Effector memory CD8-positive, alpha-beta T cell (primary cell): Measurements from ENCODE around the gene PI4K2B.
"Not testable (repeated sequence)": the region's sequence is repeated elsewhere in the genome, so short reads cannot be mapped to it uniquely, and the experiment has no call there.

ENCODE experiments used
- ATAC-seq: fragments of 150-1000 bp; cut with Tn5 transposase; replicated peaks from 2 replicates; pipeline ENCODE4 v1.10.0; 2021; ENCODE audit warnings: mild to moderate bottlenecking, moderate library complexity
- DNase-seq, 3 experiments: peaks; one replicate each; pipeline ENCODE4 v3.0.0; 2021
- H3K27ac Mint-ChIP-seq, 2 donors: one replicate each; pipeline ENCODE4 v1.8.0; 2022; ENCODE audit warnings: mild to moderate bottlenecking in 2 of 2, mixed read lengths in 2 of 2, moderate library complexity in 2 of 2
- H3K27me3 Mint-ChIP-seq, 2 donors: one replicate each; pipeline ENCODE4 v1.8.0; 2022; ENCODE audit warnings: mixed read lengths in 2 of 2
- H3K36me3 Mint-ChIP-seq: one replicate; pipeline ENCODE4 v1.8.0; 2022; ENCODE audit warnings: mild to moderate bottlenecking, moderate library complexity, mixed read lengths; ENCODE audit not compliant: insufficient read depth
- H3K4me1 Mint-ChIP-seq, 2 donors: one replicate each; pipeline ENCODE4 v1.8.0; 2022; ENCODE audit warnings: low read depth in 2 of 2, mixed read lengths in 2 of 2
- H3K4me3 Mint-ChIP-seq, 2 donors: one replicate each; pipeline ENCODE4 v1.8.0; 2022; ENCODE audit warnings: mild to moderate bottlenecking in 2 of 2, mixed read lengths in 2 of 2, moderate library complexity in 2 of 2
- H3K9me3 Mint-ChIP-seq, 2 donors: one replicate each; pipeline ENCODE4 v1.8.0; 2022; ENCODE audit warnings: mixed read lengths in 2 of 2

Gene PI4K2B

GRCh38 chr4:25252230-25253070 lies 18.6 kb downstream of the PI4K2B start:
- peaks cover 18% of the 10 kb centered on the region for H3K36me3 Mint-ChIP-seq
- peak overlapping the region in 1 of 2 donors; percentile 31 for H3K27ac Mint-ChIP-seq
- no peaks in the 10 kb centered on the region for H3K9me3 Mint-ChIP-seq
- H3K4me3 Mint-ChIP-seq: no peak overlapping the region
- no peak for DNase-seq
- H3K27me3 Mint-ChIP-seq: no peaks in the 10 kb centered on the region
- no peak for ATAC-seq
- H3K4me1 Mint-ChIP-seq: peaks cover 18 to 24% of the 10 kb centered on the region in 2 donors

GRCh38 chr4:25253071-25253445 lies 19.2 kb downstream of the PI4K2B start:
- H3K9me3 Mint-ChIP-seq: no peaks in the 10 kb centered on the region
- H3K4me3 Mint-ChIP-seq: no peak overlapping the region
- peaks cover 21% of the 10 kb centered on the region for H3K36me3 Mint-ChIP-seq
- no peak for ATAC-seq
- no peaks in the 10 kb centered on the region for H3K27me3 Mint-ChIP-seq
- DNase-seq: no peak
- peak overlapping the region in 1 of 2 donors; percentile 31 for H3K27ac Mint-ChIP-seq
- peaks cover 18 to 23% of the 10 kb centered on the region in 2 donors for H3K4me1 Mint-ChIP-seq

GRCh38 chr4:25253786-25254185 lies 20.0 kb downstream of the PI4K2B start:
- H3K9me3 Mint-ChIP-seq, H3K27me3 Mint-ChIP-seq, H3K27ac Mint-ChIP-seq, ATAC-seq, H3K4me3 Mint-ChIP-seq, DNase-seq: not testable (repeated sequence)
- Mint-ChIP-seq H3K36me3 (peaks cover 21% of the 10 kb centered on the region), H3K4me1 (peaks cover 18 to 20% of the 10 kb centered on the region in 2 donors)

GRCh38 chr4:25258980-25259578 lies 25.2 kb downstream of the PI4K2B start:
- DNase-seq (no peak), ATAC-seq (no peak)
- peaks cover 52% of the 10 kb centered on the region for H3K36me3 Mint-ChIP-seq
- H3K27ac Mint-ChIP-seq: no peak overlapping the region
- H3K9me3 Mint-ChIP-seq: no peaks in the 10 kb centered on the region
- no peaks in the 10 kb centered on the region for H3K4me1 Mint-ChIP-seq
- no peak overlapping the region for H3K4me3 Mint-ChIP-seq
- no peaks in the 10 kb centered on the region for H3K27me3 Mint-ChIP-seq

GRCh38 chr4:25271866-25272265 lies 38.0 kb downstream of the PI4K2B start:
- Mint-ChIP-seq H3K9me3 (no peaks in the 10 kb centered on the region), H3K4me1 (peaks cover 0 to 2% of the 10 kb centered on the region in 2 donors), H3K36me3 (peaks cover 45% of the 10 kb centered on the region)

GRCh38 chr4:25280210-25280609 lies 46.4 kb downstream of the PI4K2B start:
- Mint-ChIP-seq H3K27ac (no peak overlapping the region), H3K27me3 (no peaks in the 10 kb centered on the region), H3K9me3 (no peaks in the 10 kb centered on the region), H3K4me3 (no peak overlapping the region), H3K4me1 (peaks cover 0 to 3% of the 10 kb centered on the region in 2 donors), H3K36me3 (peaks cover 24% of the 10 kb centered on the region)
- DNase-seq (no peak), ATAC-seq (no peak)

More at GRCh38 chr4:25271866-25272265, 38.0 kb downstream of the PI4K2B start:
- no peak overlapping the region for H3K4me3 Mint-ChIP-seq
- no peaks in the 10 kb centered on the region for H3K27me3 Mint-ChIP-seq
- H3K27ac Mint-ChIP-seq: no peak overlapping the region
- DNase-seq (no peak), ATAC-seq (no peak)

GRCh38 chr4:25283948-25284347 lies 50.1 kb downstream of the PI4K2B start:
- ATAC-seq (no peak), DNase-seq (no peak)
- Mint-ChIP-seq H3K27ac (no peak overlapping the region), H3K9me3 (peaks cover 5 to 9% of the 10 kb centered on the region in 2 donors), H3K4me1 (peaks cover 0 to 3% of the 10 kb centered on the region in 2 donors), H3K4me3 (no peak overlapping the region), H3K36me3 (peaks cover 17% of the 10 kb centered on the region), H3K27me3 (no peaks in the 10 kb centered on the region)

GRCh38 chr4:25284466-25284865 lies 50.6 kb downstream of the PI4K2B start:
- Mint-ChIP-seq H3K27me3 (no peaks in the 10 kb centered on the region), H3K27ac (no peak overlapping the region), H3K4me1 (peaks cover 0 to 3% of the 10 kb centered on the region in 2 donors), H3K9me3 (peaks cover 5 to 9% of the 10 kb centered on the region in 2 donors), H3K36me3 (peaks cover 12% of the 10 kb centered on the region), H3K4me3 (no peak overlapping the region)
- no peak for ATAC-seq
- no peak for DNase-seq

GRCh38 chr4:25290490-25291067 lies 56.7 kb downstream of the PI4K2B start:
- peaks cover 2% of the 10 kb centered on the region for H3K36me3 Mint-ChIP-seq
- no peak overlapping the region for H3K27ac Mint-ChIP-seq
- no peak for DNase-seq
- peaks cover 5 to 9% of the 10 kb centered on the region in 2 donors for H3K9me3 Mint-ChIP-seq
- H3K4me1 Mint-ChIP-seq: no peaks in the 10 kb centered on the region
- no peak overlapping the region for H3K4me3 Mint-ChIP-seq
- no peaks in the 10 kb centered on the region for H3K27me3 Mint-ChIP-seq
- ATAC-seq: no peak

- H3K27me3 Mint-ChIP-seq: no peaks in the 10 kb centered on the region
- H3K36me3 Mint-ChIP-seq: peaks cover 2% of the 10 kb centered on the region
- peaks cover 5 to 9% of the 10 kb centered on the region in 2 donors for H3K9me3 Mint-ChIP-seq
- no peak overlapping the region for H3K4me3 Mint-ChIP-seq
- ATAC-seq (no peak), DNase-seq (no peak)
- H3K4me1 Mint-ChIP-seq: no peaks in the 10 kb centered on the region
- no peak overlapping the region for H3K27ac Mint-ChIP-seq
Observed at GRCh38 chr4:25291158-25291733, 57.4 kb downstream of the PI4K2B start.

- DNase-seq (no peak), ATAC-seq (no peak)
- no peaks in the 10 kb centered on the region for H3K4me1 Mint-ChIP-seq
- peaks cover 2% of the 10 kb centered on the region for H3K36me3 Mint-ChIP-seq
- no peaks in the 10 kb centered on the region for H3K9me3 Mint-ChIP-seq
- no peak overlapping the region for H3K27ac Mint-ChIP-seq
- H3K4me3 Mint-ChIP-seq: no peak overlapping the region
- peaks cover 16 to 36% of the 10 kb centered on the region in 2 donors for H3K27me3 Mint-ChIP-seq
Observed at GRCh38 chr4:25297528-25298242, 63.9 kb downstream of the PI4K2B start.

GRCh38 chr4:25299476-25300203 lies 65.8 kb downstream of the PI4K2B start:
- Mint-ChIP-seq H3K4me1 (no peaks in the 10 kb centered on the region), H3K27me3 (peaks cover 22 to 51% of the 10 kb centered on the region in 2 donors), H3K36me3 (peaks cover 2% of the 10 kb centered on the region), H3K9me3 (no peaks in the 10 kb centered on the region), H3K4me3 (no peak overlapping the region), H3K27ac (no peak overlapping the region)
- DNase-seq (no peak), ATAC-seq (no peak)
